GM19455 (cell line): ENCODE measurements around the gene NPAS1.
A peak's percentile ranks its signal among the peaks of the same experiment; 100 is the strongest.
"Not testable (repeated sequence)": the region's sequence is repeated elsewhere in the genome, so short reads cannot be mapped to it uniquely, and the experiment has no call there.

Experiments used
- ATAC-seq: cut with Tn5 transposase; IDR thresholded peaks from one replicate; pipeline ENCODE4 v1.9.1; 2021; ENCODE audit not compliant: unreplicated experiment

The NPAS1 gene

DNA sequence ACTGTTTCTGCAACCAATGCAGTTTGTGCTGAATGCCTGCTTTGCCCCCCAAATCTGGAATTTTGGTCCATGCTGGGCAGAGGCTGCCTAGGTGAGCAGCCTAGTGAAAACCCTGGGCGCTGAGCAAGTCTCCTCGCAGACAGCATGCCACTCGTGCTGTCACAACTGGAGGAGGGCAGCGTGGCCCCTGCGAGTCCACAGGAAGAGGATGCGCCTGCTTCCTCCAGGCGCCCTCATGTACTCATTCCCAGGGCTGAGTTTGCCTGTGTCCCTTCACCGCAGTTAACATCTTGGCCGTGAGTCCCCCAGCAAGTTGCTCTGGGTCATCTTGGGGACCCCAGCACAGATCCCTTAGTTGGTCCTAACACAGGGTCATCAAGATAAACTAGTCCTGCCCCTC lies 55.0 kb downstream of the NPAS1 start:
- no peak for ATAC-seq

- ATAC-seq: no peak
Measured at GRCh38 chr19:47075179-47075810, 55.7 kb downstream of the NPAS1 start.

DNA sequence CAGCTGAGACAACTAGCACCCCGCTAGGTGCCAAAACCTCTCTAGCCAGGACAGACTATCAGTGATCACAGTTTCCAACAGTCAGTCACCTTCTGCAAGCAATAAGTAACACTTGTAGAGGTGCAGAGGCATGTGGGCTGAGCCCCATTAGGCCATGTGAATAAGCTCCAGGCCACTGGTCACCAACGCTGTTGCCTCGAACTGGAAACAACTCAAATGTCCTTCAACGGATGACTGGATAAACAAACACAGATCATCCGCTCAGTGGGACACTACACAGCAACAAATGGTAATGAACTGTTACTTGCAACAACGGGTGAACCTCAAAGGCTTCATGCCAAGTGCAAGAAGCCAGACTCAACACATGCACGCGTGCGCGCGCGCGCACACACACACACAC lies 56.3 kb downstream of the NPAS1 start:
- no peak for ATAC-seq

DNA sequence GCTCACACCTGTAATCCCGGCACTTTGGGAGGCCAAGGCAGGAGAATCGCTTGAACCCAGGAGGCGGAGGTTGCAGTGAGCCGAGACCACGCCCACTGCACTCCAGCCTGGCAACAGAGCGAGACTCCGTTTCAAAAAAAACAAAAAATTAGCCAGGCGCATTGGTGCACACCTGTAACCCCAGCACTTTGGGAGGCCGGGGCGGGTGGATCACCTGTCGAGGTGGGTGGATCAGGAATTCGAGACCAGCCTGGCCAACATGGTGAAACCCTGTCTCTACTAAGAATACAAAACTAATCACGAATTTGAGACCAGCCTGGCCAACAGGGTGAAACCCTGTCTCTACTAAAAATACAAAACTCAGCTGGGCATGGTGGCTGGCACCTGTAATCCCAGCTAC lies 58.7 kb downstream of the NPAS1 start:
- not testable (repeated sequence) for ATAC-seq

GRCh38 chr19:47081095-47081494 lies 61.5 kb downstream of the NPAS1 start:
- ATAC-seq: no peak

GRCh38 chr19:47082493-47082892 lies 62.9 kb downstream of the NPAS1 start:
- ATAC-seq: no peak

- no peak for ATAC-seq
Measured at GRCh38 chr19:47084879-47085439, 65.3 kb downstream of the NPAS1 start.

GRCh38 chr19:47086280-47086679 lies 66.6 kb downstream of the NPAS1 start:
- no peak for ATAC-seq

DNA sequence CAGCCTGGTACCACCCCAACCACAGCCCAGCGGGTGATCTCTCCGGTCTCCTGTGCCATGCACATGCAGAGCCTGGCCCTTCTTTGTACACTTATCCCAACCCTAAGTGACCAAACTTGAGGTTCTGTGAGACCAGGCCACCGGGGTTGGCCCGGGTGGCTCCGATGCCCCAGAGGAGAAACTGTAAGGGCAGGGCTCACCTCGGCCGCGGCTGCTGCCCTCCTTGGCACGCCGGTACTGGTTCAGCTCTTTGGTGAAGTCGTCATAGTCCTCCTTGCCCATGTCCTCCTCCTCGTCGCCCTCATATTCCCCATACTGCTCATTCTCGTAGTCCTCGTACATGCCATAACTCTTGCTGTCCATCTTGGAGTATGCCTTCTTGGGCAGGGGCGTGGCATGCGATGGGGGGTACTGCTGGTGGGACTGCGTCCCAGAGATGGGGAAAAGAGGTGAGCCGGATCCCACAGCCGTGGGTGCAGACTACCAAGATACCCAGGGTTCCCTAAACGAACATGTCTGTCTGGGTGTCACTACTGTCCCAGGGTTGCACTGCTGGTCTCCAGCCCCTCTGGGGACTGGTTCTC lies 70.2 kb downstream of the NPAS1 start:
- no peak for ATAC-seq

GRCh38 chr19:47093254-47093653 lies 73.6 kb downstream of the NPAS1 start:
- ATAC-seq: no peak

DNA sequence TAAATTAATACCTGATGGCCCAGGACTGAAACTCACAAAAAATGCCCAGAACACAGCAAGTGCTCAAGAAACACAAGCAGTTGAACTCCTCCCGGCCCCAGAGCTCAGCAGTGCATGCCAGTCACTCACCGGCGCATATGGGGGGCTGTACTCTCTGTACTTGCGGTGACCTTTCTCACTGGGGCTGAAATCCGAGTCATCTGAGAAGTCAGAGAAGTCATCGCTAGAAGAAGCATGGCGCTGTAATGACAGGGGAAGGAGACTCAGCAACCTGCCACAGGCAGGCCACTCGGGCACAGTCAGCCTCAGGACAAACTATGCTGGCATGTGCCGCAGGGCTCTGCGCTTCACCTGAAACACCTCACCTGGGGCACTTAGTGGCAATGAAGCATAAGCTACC lies 74.2 kb downstream of the NPAS1 start:
- ATAC-seq: peak; percentile 53

DNA sequence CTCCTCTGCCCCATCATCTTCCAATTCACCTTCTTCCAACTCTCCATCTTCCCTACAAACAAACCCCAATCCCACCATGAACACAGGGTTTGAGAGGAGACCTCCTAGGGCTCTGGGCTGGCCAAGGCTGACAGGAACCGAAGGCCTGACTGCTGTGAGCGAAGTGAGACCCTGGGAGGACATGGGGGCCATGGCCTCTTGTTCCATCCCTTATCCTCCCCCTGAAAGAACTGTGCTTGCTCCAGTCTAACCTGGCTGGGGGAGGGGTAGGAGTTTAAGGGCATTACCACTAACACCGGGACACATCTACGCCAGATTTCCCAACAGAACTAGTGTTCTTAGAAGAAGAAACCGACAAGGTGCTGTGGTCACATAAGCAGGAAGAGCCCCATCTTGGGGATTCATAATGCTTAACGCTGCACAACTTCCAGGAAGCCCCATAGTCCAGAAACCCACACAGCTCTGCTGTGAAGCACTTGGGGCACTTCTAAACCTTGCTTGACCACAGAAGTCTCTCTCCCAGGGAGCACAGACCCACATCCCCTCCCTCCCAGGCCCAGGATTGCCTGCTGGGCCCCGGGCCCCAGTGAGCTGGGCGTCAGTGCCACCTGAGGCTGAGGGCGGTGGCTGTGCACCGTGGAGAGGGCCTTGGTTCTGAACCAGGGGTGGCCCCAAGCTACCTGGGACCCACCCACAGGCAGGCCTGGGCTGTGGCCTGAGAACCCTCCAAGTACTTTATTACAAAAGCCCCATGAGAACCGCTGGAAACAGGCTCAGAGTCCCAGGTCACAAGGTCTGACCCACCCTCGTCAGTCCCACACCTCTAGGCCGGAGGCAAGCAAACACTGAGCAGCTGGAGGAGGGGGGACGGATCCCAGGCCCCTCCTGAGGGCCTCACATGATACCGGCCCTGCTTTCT lies 75.2 kb downstream of the NPAS1 start:
- ATAC-seq: no peak
